ENCODE data around the gene BST1.

Gene BST1, protein sequence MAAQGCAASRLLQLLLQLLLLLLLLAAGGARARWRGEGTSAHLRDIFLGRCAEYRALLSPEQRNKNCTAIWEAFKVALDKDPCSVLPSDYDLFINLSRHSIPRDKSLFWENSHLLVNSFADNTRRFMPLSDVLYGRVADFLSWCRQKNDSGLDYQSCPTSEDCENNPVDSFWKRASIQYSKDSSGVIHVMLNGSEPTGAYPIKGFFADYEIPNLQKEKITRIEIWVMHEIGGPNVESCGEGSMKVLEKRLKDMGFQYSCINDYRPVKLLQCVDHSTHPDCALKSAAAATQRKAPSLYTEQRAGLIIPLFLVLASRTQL

DNA sequence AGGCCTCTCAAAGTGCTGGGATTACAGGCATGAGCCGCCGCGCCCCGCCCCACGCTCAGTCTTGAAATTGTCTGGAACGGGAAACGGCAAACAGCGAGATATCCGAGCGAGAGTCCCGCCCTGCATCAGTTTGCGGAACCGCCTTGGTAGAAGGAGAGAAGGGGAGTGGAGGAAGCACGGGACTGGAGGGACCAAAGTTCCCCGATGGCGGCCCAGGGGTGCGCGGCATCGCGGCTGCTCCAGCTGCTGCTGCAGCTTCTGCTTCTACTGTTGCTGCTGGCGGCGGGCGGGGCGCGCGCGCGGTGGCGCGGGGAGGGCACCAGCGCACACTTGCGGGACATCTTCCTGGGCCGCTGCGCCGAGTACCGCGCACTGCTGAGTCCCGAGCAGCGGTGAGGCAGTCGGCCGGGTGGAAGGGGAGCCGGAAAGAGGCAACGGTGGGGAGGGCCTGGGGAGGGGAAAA is at the start of gene BST1:
Gene BST1 (plus strand): TSS at position 125 of the 463 bp plus-strand sequence. CDS start 80 bp downstream, at position 205.
- peak; percentile 21 to 32 for DNase-seq (ENCODE audit: low read depth in 2 of 2)

DNA sequence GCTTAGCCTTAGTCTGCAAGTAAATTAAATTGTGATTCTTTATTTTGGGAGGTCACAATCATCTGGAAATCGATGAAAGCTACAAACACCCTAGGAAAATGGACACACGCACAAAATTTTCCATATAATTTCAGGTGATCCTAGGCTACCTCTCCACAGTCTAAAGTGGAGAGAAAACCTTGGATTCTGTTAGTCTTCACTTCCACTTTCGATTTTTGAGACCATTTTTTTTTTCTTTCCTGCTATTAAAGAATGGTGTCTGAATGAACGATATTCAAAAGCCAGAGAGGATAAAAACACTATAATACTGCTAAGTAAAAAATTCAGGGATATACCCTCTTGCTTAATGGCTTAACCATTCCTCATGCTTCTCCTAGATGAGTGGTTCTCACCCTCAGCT is 49.4 kb upstream of the BST1 start:
- no peak for DNase-seq (ENCODE audit: low read depth in 2 of 2)

DNA sequence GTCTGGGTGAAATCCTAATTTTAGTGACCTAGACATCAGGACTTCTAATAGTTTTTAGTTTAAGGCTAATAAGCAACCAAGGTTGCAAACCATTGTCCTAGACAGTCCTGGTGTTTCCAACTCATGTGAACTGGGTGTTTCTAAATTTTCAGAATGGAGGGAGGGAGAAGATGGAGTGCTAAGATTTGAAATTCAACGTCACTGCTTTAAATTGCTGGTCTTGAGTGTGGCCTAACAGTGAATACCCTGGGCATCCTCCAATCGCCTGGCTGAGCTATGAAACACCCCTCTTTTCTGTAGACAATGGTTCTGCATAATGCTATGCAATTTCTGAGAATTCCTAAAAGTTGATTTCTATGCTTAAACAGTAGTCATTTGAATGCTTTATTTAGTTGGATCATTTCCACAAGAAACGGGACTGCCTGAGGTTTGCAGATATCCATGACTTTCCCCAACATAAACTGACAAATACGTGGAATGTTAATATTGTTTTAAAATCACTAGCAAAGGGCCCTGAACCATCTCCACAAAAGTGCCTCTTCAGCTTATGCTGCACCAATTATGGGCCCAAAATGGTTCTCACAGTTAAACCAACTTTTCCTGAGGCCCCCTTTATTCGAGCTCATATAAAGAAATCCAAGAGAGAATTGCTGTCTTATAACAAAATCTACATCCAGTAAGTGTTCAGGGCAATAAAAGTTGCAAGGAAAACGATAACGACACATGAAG is 48.8 kb upstream of the BST1 start:
- no peak for DNase-seq (ENCODE audit: low read depth in 2 of 2)

DNA sequence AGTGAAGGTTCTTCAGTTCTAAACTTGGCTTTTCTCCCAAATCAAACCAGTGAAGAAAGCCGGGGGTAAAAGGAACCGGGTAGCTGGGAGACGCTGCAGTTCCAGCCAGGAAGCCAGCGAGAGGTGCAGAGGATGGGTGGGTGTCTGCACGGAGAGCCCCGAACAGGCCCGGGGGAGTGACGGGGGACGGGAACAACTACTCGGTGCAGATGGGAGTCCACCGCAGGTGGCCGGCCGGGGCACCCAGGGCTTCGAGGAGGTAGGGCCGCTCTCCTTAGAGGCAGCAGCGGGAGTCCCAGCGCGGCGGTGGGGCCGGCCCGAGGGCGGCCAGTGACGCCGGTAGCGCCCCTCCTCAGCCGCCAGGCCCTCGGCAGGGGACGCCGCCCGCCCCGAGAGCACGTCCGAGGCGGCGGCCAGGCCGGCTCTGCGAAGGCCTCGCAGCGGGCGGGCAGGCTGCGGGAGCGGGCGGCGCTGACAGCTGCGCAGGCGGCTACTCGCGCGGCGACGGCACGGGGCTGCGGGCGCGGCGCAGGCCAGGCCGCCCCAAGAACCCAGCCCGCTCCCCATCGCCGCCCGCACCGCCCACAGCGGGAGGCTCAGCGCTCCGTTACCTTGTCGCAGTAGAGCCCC is 48.2 kb upstream of the BST1 start:
- DNase-seq (ENCODE audit: low read depth in 2 of 2), result peak; percentile 17 to 29

DNA sequence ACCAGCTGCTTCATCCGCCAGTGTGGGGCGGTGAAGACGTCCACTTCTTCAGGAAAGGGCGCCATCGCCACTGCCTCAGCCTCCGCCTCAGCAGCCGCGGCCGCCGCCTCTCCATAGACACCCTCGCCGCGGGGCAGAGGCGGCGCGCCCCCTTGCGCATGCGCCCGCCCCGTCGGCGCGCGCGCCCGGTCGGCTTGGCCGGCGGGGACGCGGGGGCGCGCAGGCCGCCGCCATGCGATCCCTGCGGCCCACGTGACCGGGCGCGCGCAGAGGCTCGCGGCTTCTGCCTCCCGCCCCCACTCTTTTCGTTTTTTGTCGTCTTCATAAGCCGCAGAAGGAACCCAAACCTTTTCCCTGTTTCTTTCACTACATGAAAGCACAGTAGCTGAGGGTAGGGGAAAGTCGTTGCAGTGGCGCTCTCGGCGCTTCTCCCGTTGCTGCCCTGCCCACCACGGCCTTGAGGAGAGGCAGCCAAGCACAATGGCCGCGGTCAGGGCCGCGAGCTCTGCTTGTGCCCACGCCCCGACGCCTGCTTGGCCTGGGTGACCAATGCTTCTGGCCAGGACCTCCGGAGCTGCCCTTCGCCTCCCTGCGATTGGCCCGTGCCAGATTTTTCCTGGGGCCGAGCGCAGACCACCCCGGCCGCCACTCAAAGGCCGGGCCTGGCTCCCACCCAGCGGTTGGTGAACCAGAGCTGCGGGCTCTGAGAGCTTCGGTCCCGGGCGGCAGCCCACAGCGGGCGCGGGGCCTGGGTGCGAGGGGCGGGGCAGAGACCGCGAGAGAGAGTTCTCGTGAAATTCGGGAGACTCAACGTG is 47.4 kb upstream of the BST1 start, which contains the start of gene FBXL5:
Gene FBXL5 (minus strand): TSS at position 135 of the 815 bp plus-strand sequence. CDS start 70 bp downstream, at position 65.
- DNase-seq (ENCODE audit: low read depth in 2 of 2), result peak; percentile 70 to 80

DNA sequence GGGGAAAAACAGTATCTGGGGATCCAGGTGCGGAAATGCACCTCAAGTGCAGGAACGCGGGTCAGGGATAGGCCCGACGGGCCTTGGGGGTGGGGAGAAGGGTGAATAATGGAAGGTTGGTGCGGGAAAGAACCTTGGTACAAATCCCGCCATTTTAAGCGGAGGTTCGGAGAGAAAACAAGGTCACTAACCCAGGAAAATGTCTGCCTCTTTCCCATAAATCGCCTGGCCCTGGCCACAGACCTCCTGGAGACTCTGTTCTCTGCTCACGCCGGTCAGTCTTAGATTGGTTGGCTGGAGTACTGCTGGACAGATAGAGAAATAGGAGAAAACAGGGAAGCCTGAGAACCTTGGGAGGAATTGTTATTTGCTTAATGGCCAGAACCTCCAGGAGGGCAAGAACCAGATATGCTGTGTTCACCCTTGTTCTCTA is 46.8 kb upstream of the BST1 start:
- DNase-seq (ENCODE audit: low read depth in 2 of 2), result no peak

DNA sequence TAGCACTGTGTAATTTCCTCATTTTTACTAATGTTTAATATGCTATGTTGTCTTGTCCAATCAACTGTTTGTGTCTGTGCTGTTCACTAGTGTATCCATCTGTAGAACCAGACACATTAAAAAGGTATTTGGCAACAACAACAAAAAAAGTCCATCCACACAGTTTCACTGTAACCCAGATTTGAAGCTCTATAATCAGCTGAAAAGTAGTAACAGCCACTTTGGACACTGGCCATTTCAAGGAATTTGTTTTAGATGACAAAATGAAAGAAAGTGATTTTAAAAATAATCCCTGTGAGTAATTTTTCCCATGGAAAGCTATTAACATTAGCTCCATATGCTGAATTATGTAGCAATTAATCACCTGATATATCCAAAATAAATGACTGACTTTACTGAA is 45.5 kb upstream of the BST1 start:
- no peak for DNase-seq (ENCODE audit: low read depth in 2 of 2)

DNA sequence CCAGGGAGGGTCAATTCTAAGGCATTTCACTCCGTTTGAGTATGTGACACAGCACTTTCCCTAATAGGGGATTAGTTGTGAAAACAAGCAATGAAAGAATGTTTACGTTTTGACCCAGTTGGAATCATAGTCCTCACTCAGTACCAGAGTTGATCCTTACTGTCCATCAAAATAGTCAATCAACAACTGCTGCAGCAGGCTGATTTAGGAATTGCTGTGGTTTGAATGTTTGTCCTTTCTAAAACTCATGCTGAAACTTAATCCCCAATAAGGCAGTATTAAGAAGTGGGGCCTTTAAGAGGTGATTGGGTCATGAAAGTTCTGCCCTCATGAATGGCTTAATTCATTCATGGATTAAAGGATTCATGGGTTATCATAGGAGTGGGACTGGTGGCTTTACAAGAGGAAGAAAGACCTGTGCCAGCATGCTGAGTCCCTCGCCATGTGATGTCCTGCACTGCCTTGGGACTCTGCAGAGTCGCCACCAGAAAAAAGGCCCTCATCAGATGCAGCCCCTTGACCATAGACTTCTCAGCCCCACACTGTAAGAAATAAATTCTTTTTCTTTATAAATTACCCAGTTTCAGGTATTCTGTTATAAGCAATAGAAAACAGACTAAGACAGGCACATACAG is 44.6 kb upstream of the BST1 start:
- no peak for DNase-seq (ENCODE audit: low read depth in 2 of 2)

DNA sequence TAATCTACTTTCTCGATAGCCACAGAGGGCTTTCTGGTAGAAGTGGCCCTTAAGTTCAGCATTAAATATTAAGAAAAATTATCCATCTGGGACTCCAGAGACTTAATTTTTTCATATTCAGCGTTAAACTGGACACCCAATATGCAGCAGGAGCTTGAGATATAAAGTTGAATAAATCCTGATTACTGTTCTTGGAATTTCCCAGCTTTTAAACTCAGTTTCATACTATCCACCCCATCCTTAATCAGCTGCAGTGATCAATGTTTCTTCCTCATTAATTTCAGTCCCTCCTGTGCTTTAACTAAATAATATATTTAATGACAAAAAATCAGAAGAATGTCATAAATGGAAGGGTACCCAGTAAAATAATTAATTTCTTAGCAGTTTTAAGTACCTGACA is 44.1 kb upstream of the BST1 start:
- no peak for DNase-seq (ENCODE audit: low read depth in 2 of 2)

DNA sequence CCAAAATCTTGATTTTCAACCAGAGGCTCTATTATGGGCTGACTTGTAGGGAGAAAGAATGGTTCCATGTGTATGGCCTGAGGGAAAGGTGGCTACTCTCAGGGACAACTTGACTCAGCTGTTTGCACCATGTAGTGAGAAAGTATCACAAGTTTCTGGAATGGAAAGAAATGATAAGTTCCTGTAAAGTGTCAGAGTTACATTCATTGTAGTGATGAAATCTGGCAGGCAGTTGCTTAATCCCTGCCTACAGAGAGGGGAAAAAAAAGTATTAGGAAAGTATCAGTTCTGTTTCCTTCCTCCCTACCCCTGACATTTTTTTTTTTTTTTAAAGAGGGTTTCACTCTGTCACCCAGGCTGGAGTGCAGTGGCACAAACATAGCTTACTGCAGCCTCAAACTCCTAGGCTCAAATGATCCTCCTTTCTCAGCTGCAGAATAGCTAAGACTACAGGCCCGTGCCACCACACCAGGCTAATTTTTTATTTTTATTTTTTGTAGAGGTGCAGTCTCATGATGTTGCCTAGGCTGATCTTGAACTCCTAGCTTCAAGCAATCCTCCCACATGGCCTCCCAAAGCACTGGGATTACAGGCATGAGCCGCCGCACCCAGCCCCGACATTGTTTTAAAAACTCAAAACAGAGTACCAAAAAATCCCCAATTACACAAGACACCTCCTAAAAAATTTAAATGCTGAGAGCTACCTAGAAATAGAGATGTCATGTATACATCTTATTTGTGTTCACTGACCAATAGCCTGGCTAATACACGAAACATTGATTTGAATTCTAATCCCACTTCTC is 42.9 kb upstream of the BST1 start:
- no peak for DNase-seq (ENCODE audit: low read depth in 2 of 2)

DNA sequence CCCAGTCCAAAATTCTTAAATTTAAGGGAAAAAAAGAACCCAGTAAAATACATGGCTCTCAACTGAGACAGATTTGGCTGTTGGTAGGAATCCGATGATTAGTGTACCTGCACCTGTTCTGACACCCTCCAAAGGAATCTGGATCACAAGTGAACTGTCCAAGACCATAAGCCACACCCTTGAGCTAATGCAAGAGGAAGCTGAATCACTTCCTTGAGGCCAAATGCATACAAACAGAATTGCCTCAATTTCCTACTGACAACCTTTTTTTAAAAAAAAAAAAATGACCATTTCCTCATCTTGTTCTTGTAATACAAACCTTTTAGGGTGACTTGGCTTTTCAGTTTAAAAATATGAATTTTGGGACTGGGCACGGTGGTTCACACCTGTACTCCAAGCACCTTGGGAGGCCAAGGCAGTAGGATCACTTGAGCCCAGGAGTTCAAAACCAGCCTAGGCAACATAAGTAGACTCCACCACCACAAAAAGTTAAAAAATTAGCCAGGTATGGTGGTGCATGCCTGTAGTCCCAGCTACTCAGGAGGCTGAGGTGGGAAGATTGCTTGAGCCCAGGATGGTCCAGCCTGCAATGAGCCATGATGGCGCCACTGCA is 37.0 kb upstream of the BST1 start:
- DNase-seq (ENCODE audit: low read depth in 2 of 2), result no peak

DNA sequence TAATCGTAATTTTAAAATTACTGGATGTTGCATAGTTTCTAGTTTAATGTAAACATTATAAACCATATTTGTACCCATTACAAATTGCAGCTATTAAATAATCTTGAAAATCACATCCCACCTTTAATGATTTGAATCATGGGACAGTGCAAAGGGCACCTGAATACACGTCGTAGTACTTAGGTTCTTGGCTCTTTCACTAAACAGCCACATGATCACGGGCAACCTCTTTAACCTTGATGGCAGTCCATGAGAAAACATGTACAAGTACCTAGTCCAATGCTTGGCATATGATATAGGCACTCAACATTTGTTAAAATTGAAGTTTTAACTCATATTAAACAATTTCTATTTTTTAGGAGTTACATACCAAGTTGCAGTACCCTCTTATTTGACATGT is 35.9 kb upstream of the BST1 start:
- no peak for DNase-seq (ENCODE audit: low read depth in 2 of 2)

DNA sequence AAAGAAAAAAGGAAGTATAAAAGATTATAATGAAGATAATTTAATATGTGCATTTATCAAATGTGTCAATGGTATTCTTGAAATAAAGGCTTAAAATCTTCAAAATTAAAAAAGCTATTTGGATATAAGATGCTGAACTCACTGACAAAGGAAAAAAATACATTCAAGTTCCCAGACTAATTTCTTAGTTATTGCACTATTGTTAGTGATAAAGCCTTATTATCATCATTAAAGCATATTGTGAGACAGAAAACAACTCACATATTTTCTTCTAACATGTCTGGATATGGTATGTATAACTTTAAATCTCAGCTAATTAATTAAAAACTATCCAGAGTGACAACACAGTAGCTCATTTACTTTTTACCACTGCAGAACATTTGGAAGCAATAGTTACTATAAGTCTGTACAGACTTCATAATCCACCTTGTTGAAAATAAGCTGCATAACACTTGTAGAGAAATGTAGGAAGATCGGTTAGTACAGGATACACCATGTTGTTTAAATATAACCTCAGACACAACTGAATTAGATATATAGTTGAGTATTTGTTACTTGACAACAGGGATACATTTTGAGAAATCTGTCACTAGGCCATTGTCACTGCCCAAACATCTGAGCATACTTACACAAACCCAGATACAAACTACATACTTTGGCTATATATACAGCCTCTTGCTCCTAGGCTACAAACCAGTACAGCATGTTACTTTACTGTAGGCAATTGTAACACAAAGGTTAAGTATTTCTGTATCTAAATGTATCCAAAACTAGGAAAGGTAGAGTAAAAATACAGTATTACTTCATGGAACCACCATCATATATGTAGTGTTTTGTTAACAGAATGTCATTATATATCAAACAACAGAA is 34.1 kb upstream of the BST1 start:
- no peak for DNase-seq (ENCODE audit: low read depth in 2 of 2)

DNA sequence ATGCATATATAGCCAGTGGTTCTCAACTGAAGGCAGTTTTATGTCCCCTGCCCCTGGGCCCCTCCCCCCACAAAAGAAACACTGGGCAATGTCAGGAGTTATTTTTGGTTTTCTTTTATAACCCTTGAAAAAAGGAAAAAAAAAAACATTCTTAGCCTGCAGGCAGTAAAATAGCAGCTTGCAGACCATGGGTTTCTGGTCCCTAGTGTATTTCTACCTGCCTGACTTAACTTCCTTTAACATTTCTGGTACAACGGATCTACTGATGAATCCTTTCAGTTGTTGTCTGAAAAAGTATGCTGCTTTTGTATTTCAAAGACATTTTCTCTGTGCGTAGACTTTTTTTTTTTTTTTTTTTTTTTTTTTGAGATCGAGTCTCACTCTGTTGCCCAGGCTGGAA is 32.3 kb upstream of the BST1 start:
- DNase-seq (ENCODE audit: low read depth in 2 of 2), result no peak

DNA sequence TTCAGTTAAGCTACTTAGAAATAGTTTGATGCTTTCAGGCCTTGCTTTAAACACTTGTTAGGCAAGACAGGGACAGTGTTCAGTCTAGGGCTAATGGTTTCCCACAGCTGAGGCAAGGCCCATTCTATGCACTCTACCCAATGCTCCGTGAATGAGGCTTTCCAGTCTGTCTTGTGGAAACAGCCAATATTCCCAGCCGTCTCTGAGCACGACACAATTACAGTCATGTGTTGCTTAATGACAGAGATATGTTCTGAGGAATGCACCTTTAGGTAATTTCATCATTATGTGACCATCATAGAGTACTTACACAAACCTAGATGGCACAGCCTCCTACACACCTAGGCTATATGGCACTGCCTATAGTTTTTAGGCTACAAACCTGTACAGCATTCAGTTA is 30.8 kb upstream of the BST1 start:
- DNase-seq (ENCODE audit: low read depth in 2 of 2), result no peak

DNA sequence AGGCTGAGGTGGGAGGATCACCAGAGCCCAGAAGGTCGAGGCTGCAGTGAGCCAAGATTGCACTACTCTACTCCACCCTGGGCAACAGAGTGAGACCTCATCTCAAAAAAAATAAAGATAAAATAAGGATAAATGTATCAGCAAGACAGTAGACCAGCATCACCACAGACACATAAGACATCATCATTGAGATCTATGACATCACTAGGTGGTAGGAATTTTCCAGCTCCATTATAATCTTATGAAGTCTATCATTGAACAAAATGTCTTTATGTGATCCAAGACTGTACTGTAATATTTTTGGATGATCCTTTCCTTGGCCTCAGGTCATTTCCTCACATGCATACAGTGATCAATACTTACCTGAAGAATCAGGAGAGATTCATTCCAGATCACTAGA is 29.5 kb upstream of the BST1 start:
- no peak for DNase-seq (ENCODE audit: low read depth in 2 of 2)

DNA sequence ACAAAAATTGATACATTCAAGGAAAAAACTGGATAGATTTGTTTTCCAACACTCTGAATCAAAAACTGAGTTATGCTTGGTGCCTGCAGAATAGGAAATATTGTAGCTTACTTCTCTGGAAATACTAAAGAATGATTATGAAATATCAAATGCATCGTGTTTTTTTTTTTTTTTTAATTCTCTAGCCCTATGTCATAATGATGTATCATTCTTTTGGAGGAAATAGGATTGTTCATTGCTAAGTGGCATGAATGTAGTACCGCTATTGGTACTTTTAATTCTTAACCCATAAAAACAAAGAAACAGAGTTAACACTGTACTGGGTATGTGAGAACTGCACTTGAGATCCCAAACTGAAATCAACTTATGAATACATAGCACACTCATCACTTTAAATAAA is 28.8 kb upstream of the BST1 start:
- no peak for DNase-seq (ENCODE audit: low read depth in 2 of 2)

DNA sequence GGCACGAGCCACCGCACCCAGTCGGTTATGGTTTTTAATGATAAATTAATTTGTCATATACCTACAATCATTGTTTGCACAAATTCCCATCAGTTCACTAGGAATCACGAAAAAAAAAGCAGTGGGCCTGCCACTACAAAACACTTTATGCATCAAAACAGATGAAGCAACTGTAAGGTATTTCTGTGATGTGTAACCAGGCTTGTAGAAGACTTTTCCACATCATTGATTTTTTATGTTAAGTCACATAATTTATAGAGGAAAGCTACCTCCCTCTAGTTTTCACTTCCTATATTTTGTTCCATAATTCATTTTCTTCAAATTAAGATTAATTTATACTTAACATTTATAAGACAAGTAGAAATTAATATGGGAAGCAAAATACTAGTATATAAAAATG is 27.9 kb upstream of the BST1 start:
- no peak for DNase-seq (ENCODE audit: low read depth in 2 of 2)

DNA sequence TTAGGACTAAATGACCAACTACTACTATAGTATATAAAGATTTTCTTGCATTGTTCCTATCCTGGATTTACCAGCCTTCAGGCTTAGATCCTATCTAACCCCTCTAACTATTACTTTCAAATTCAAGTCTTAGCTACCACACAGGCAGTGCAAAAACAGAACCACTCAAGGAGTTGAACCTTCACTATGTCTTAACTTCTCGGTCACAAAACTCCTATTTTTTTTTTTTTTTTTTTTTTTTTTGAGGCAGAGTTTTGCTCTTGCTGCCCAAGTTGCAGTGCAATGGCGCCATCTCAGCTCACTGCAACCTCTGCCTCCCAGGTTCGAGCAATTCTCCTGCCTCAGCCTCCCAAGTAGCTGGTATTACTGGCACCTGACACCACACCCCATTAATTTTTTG is 27.5 kb upstream of the BST1 start:
- DNase-seq (ENCODE audit: low read depth in 2 of 2), result no peak

All from stimulated activated CD4-positive, alpha-beta T cell treated with anti-CD3 and anti-CD28 coated beads, Interleukin-1b, Interleukin-23, amount 100 ng/mL, for 4 hours (primary cell).